ENCODE results near the gene MREG.

DNA sequence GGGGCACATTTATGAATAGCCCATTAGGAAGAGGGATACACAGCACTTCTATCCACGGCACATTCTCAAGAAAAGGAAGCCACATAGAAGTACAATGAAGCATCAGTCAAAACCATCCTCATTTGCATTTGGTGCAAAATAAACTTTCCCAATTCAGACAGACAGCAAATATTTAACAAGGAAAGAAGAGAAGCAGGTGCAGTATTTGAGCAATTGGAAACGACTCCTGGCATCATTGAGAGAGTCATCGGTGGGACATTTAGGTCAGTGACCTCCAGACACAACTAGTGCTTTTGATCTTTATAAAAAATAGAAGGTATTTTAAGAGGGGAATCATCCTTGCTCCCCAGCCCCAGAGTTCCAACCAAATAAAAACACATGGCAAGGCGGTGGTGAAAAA, 118.0 kb downstream of the MREG start:
- TF ChIP-seq, protein P1, sequence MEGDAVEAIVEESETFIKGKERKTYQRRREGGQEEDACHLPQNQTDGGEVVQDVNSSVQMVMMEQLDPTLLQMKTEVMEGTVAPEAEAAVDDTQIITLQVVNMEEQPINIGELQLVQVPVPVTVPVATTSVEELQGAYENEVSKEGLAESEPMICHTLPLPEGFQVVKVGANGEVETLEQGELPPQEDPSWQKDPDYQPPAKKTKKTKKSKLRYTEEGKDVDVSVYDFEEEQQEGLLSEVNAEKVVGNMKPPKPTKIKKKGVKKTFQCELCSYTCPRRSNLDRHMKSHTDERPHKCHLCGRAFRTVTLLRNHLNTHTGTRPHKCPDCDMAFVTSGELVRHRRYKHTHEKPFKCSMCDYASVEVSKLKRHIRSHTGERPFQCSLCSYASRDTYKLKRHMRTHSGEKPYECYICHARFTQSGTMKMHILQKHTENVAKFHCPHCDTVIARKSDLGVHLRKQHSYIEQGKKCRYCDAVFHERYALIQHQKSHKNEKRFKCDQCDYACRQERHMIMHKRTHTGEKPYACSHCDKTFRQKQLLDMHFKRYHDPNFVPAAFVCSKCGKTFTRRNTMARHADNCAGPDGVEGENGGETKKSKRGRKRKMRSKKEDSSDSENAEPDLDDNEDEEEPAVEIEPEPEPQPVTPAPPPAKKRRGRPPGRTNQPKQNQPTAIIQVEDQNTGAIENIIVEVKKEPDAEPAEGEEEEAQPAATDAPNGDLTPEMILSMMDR (IDR thresholded peaks at IDR 0.05 in 2 of 3, conservative IDR thresholded peaks at IDR 0.05 in 1 of 3; ENCODE audit: borderline replicate concordance in 1 of 3, insufficient read depth in 1 of 3, low read depth in 2 of 3, low read length in 2 of 3): no peak
- no peak for TF ChIP-seq FOSL1 (IDR thresholded peaks at IDR 0.05; ENCODE audit: low read depth)
- TF ChIP-seq, protein P2, sequence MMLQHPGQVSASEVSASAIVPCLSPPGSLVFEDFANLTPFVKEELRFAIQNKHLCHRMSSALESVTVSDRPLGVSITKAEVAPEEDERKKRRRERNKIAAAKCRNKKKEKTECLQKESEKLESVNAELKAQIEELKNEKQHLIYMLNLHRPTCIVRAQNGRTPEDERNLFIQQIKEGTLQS (IDR thresholded peaks at IDR 0.05): no peak
- no peak for TF ChIP-seq POLR2AphosphoS5 (IDR thresholded peaks at IDR 0.05; ENCODE audit: low read depth, low read length)
- TF ChIP-seq POLR2A (IDR thresholded peaks at IDR 0.05; ENCODE audit: borderline replicate concordance, extremely low read depth, insufficient read depth, insufficient read length): no peak

Data from HCT116 (cell line).